Left ventricle myocardium superior (tissue), 1 donor: Measurements from ENCODE around the gene SYT9. TPM values are rescaled to one million over a fixed set of nuclear protein-coding genes. Genes with fewer than 3 reads are reported as not detected.
A peak's percentile ranks its signal among the peaks of the same experiment; 100 is the strongest.

Experiments used
- ATAC-seq: fragments of 200-7000 bp; cut with Tn5 transposase; one replicate; pipeline ENCODE4 v1.9.1; 2020; ENCODE audit warnings: mild to moderate bottlenecking, moderate library complexity
- DNase-seq: peaks from one replicate; pipeline ENCODE4 v3.0.0-alpha.2; 2020
- intact Hi-C: fragments of 100-400 bp; cut with micrococcal nuclease; formaldehyde crosslinking; loops from one replicate; pipeline ENCODE4 v1.11.0; 2022
- long read RNA-seq: library from polyadenylated mRNA; unstranded; transcript quantifications from one replicate; pipeline ENCODE4 v2.0.0, GENCODE V29; 2021
- total RNA-seq: library from RNA; stranded (reverse); fragmentation: NEBNext Ultra II Directional; extraction: Animal tissue kit (Norgen Biotek cat#: 25700); gene quantifications from one replicate; pipeline ENCODE4 v1.2.1, GENCODE V29; 2021
- donor health status: DM: no; HTN: yes; CAD: no; lungs with severe emphysema.

The SYT9 gene
- 0.15 TPM for total RNA-seq
- long read RNA-seq, result 0 reads

- DNase-seq, result peak; percentile 69
- peak; percentile 97 for ATAC-seq
- intact Hi-C loops, result no loop called here
These were observed at the start of gene SYT9 for GRCh38 chr11:7251836-7252682. Gene SYT9 (plus strand): TSS chr11:7251904. CDS start chr11:7252187, 283 bp downstream.

- DNase-seq (no peak), ATAC-seq (no peak)
- intact Hi-C loops, result no loop called here
These were observed 49.3 kb upstream of the SYT9 start for GRCh38 chr11:7202412-7202811.

- ATAC-seq (no peak), DNase-seq (no peak)
- intact Hi-C loops, result no loop called here
These were observed 46.9 kb upstream of the SYT9 start for GRCh38 chr11:7204778-7205177.

GRCh38 chr11:7208391-7208790, 43.3 kb upstream of the SYT9 start:
- ATAC-seq, result no peak
- DNase-seq, result no peak
- intact Hi-C loops, result no loop called here

- ATAC-seq (no peak), DNase-seq (no peak)
- intact Hi-C loops, result no loop called here
These were observed 32.2 kb upstream of the SYT9 start for GRCh38 chr11:7219491-7219890.

GRCh38 chr11:7220636-7221035, 31.1 kb upstream of the SYT9 start:
- intact Hi-C loops, result no loop called here
- ATAC-seq (no peak), DNase-seq (no peak)

- no peak for ATAC-seq
- intact Hi-C loops, result no loop called here
- no peak for DNase-seq
These were observed 29.1 kb upstream of the SYT9 start for GRCh38 chr11:7222619-7223018.

- intact Hi-C loops, result no loop called here
- DNase-seq, result no peak
- no peak for ATAC-seq
These were observed 11.8 kb upstream of the SYT9 start for GRCh38 chr11:7239877-7240276.

GRCh38 chr11:7245341-7245740, 6.4 kb upstream of the SYT9 start:
- no peak for ATAC-seq
- intact Hi-C loops, result no loop called here
- DNase-seq, result no peak

GRCh38 chr11:7246179-7246578, 5.5 kb upstream of the SYT9 start:
- intact Hi-C loops, result no loop called here
- ATAC-seq, result no peak

GRCh38 chr11:7250166-7250565, 1.5 kb upstream of the SYT9 start:
- intact Hi-C loops, result no loop called here
- ATAC-seq (no peak), DNase-seq (no peak)

More at GRCh38 chr11:7246179-7246578, 5.5 kb upstream of the SYT9 start:
- no peak for DNase-seq

- no peak for ATAC-seq
- DNase-seq, result no peak
- intact Hi-C loops, result no loop called here
These were observed 243 bp upstream of the SYT9 start for GRCh38 chr11:7251487-7251835.

GRCh38 chr11:7252683-7253213, 1.0 kb downstream of the SYT9 start:
- DNase-seq, result no peak
- intact Hi-C loops, result no loop called here
- ATAC-seq, result no peak

GRCh38 chr11:7253800-7254199, 2.1 kb downstream of the SYT9 start:
- ATAC-seq (no peak), DNase-seq (no peak)
- intact Hi-C loops, result no loop called here

- DNase-seq (no peak), ATAC-seq (no peak)
- intact Hi-C loops, result no loop called here
These were observed 3.1 kb downstream of the SYT9 start for GRCh38 chr11:7254731-7255291.

GRCh38 chr11:7256943-7257342, 5.2 kb downstream of the SYT9 start:
- intact Hi-C loops, result no loop called here
- no peak for ATAC-seq
- no peak for DNase-seq

- intact Hi-C loops, result no loop called here
- no peak for DNase-seq
- ATAC-seq, result no peak
These were observed 6.0 kb downstream of the SYT9 start for GRCh38 chr11:7257724-7258123.

- DNase-seq (no peak), ATAC-seq (no peak)
- intact Hi-C loops, result no loop called here
These were observed 9.9 kb downstream of the SYT9 start for GRCh38 chr11:7261578-7261977.

- ATAC-seq, result no peak
- no peak for DNase-seq
- intact Hi-C loops, result no loop called here
These were observed 11.0 kb downstream of the SYT9 start for GRCh38 chr11:7262672-7263071.

- intact Hi-C loops, result no loop called here
- ATAC-seq, result no peak
- no peak for DNase-seq
These were observed 12.1 kb downstream of the SYT9 start for GRCh38 chr11:7263842-7264241.

- intact Hi-C loops, result no loop called here
- ATAC-seq (no peak), DNase-seq (no peak)
These were observed 17.1 kb downstream of the SYT9 start for GRCh38 chr11:7268758-7269157.
